Ovary (tissue), 3 donors: ENCODE results near the gene WWOX.

Experiments
- EP300 ChIP-seq: sonication (generic); formaldehyde crosslinking; IDR thresholded peaks from one replicate; pipeline ENCODE4 v1.6.1; 2017; ENCODE audit warnings: antibody characterized with exemption
- TF ChIP-seq, protein P1 (sequence below), 3 donors: fragments of 450-650 bp in 2 of 3; fragments of 200-600 bp in 1 of 3; IDR thresholded peaks; one replicate each; pipeline versions ENCODE4 v1.5.1 to v1.8.0; 2016 to 2022; ENCODE audit warnings: antibody characterized with exemption in 3 of 3, mild to moderate bottlenecking in 1 of 3
- donor health status: DM: no; HTN: no; CAD: no.

DNA sequence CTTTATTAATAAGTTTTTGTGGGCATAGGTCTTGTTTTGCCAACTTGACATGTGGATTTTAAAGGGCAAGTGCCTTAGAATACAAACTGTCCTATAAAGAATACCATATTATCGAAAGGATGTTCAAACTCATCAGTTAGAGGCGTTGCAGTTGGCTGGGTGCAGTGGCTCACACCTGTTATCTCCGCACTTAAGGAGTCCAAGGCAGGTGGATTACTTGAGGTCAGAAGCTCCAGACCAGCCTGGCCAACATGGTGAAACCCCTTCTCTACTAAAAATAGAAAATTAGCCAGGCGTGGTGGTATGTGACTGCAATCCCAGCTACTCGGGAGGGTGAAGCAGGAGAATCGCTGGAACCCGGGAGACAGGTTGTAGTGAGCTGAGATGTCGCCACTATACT, 472.0 kb downstream of the WWOX start:
- TF ChIP-seq, protein P1, sequence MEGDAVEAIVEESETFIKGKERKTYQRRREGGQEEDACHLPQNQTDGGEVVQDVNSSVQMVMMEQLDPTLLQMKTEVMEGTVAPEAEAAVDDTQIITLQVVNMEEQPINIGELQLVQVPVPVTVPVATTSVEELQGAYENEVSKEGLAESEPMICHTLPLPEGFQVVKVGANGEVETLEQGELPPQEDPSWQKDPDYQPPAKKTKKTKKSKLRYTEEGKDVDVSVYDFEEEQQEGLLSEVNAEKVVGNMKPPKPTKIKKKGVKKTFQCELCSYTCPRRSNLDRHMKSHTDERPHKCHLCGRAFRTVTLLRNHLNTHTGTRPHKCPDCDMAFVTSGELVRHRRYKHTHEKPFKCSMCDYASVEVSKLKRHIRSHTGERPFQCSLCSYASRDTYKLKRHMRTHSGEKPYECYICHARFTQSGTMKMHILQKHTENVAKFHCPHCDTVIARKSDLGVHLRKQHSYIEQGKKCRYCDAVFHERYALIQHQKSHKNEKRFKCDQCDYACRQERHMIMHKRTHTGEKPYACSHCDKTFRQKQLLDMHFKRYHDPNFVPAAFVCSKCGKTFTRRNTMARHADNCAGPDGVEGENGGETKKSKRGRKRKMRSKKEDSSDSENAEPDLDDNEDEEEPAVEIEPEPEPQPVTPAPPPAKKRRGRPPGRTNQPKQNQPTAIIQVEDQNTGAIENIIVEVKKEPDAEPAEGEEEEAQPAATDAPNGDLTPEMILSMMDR (IDR thresholded peaks at IDR 0.05) = no peak
- no peak for TF ChIP-seq EP300
